EH (cell line): ENCODE results near the gene TRMT61A.
"Not testable (repeated sequence)": the region's sequence is repeated elsewhere in the genome, so short reads cannot be mapped to it uniquely, and the experiment has no call there.

Experiments
- DNase-seq: peaks from one replicate; pipeline ENCODE4 v3.0.0-alpha.2; 2015; ENCODE audit warnings: low read depth

The TRMT61A gene

GRCh38 chr14:103522649-103523574 is 6.1 kb upstream of the TRMT61A start, which contains the start of gene CKB:
CKB (minus strand) TSS chr14:103522830; CDS start chr14:103522493, 337 bp downstream.
- DNase-seq: peak; percentile 68

GRCh38 chr14:103523575-103523954 is 5.4 kb upstream of the TRMT61A start:
- DNase-seq: no peak

- DNase-seq: no peak
Measured at GRCh38 chr14:103524002-103524935, 4.7 kb upstream of the TRMT61A start.

- DNase-seq: not testable (repeated sequence)
Measured at GRCh38 chr14:103525430-103526246, 3.4 kb upstream of the TRMT61A start.

GRCh38 chr14:103526247-103526913 is 2.6 kb upstream of the TRMT61A start:
- no peak for DNase-seq

GRCh38 chr14:103526914-103527248 is 2.1 kb upstream of the TRMT61A start:
- no peak for DNase-seq

GRCh38 chr14:103527408-103528145 is 1.4 kb upstream of the TRMT61A start:
- DNase-seq: peak; percentile 38

- peak; percentile 42 for DNase-seq
Measured at GRCh38 chr14:103528146-103528586, 830 bp upstream of the TRMT61A start.

- DNase-seq: no peak
Measured at GRCh38 chr14:103529383-103530365, 678 bp downstream of the TRMT61A start.

- peak; percentile 45 for DNase-seq
Measured at GRCh38 chr14:103530390-103530789, 1.4 kb downstream of the TRMT61A start.

- no peak for DNase-seq
Measured at GRCh38 chr14:103530831-103531230, 1.8 kb downstream of the TRMT61A start.

- DNase-seq: no peak
Measured at GRCh38 chr14:103531421-103532215, 2.6 kb downstream of the TRMT61A start.

GRCh38 chr14:103532216-103533136 is 3.5 kb downstream of the TRMT61A start:
- DNase-seq: no peak

- DNase-seq: no peak
Measured at GRCh38 chr14:103533137-103533998, 4.4 kb downstream of the TRMT61A start.

GRCh38 chr14:103533999-103534575 is 5.1 kb downstream of the TRMT61A start:
- no peak for DNase-seq

GRCh38 chr14:103534576-103535061 is 5.6 kb downstream of the TRMT61A start:
- no peak for DNase-seq
